ENCODE measurements around the gene NEK2. TPM values are rescaled to one million over a fixed set of nuclear protein-coding genes. Genes with fewer than 3 reads are reported as not detected.
"Not testable (repeated sequence)": the region's sequence is repeated elsewhere in the genome, so short reads cannot be mapped to it uniquely, and the experiment has no call there.

NEK2 gene
- 3.1 TPM for total RNA-seq

DNA sequence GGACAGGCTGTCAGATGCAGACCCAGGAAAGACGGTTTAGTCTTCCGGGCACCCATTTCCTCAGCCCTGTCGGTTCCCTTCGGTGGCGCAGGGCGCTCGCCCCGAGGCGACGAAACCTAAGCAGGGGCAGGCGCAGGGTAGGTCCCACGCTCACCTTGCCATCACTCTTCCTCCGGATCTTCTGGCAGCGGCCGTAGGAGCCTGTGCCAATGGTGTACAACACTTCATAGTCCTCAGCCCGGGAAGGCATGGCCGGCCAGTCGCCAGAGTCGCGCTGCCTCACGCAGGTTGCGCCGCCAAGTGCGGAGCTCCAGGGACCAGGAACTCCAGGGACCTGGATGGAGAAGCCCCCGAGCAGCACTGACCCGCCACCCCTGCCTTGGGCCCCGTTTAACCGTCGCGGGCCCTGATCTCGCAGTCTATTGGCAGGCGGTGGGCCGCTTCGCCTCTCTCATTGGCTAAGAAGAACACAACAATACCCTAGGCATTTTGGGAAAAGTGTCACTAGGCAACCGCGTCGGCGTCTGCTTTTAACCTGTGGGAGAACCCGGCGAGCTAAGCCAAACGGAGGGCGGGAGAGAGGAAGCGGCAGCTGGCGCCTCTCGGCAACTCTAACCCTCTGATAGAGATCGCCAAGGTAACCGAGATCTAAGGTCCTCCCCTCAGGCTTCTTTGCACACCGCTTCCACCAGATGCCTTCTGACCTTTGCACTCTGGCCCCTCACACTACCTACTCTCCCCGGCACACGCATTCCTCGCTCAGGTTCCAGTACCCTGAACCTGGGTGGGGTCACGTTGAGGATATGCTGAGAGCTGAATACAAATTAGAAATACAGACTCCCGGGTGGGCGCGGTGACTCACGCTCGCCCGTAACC is at the start of gene NEK2:
Gene NEK2 (minus strand): TSS at position 392 of the 876 bp plus-strand sequence. CDS start 142 bp downstream, at position 250.
- H3K4me1 ChIP-seq (ENCODE audit: control insufficient read depth in 3 of 3, insufficient read depth in 3 of 3, low read length in 3 of 3) = peaks cover 12 to 15% (median 13%) of the 10 kb centered on the region in 3 donors
- no peaks in the 10 kb centered on the region for H3K27me3 ChIP-seq (ENCODE audit: control insufficient read depth in 3 of 3, insufficient read depth in 3 of 3, low read length in 3 of 3)
- H3K27ac ChIP-seq (ENCODE audit: low read depth, low read length) = no peak within 1 kb of the TSS
- H3K9ac ChIP-seq (ENCODE audit: low read depth in 1 of 3, low read length in 3 of 3) = peak within 1 kb of the TSS in 2 of 3 donors; percentile 45 to 57
- no peaks in the 10 kb centered on the region for H3K9me3 ChIP-seq (ENCODE audit: control insufficient read depth in 3 of 3, low read length in 3 of 3)
- H3K36me3 ChIP-seq (ENCODE audit: control insufficient read depth in 3 of 3, insufficient read depth in 3 of 3, low read length in 3 of 3) = no peaks in the 10 kb centered on the region
- H3K4me3 ChIP-seq (ENCODE audit: low read length in 3 of 3) = peak within 1 kb of the TSS; percentile 73 to 84 (median 76)

- Histone ChIP-seq H3K4me3 (ENCODE audit: low read length in 3 of 3) (no peak overlapping the region), H3K9me3 (ENCODE audit: control insufficient read depth in 3 of 3, low read length in 3 of 3) (no peaks in the 10 kb centered on the region), H3K36me3 (ENCODE audit: control insufficient read depth in 3 of 3, insufficient read depth in 3 of 3, low read length in 3 of 3) (no peaks in the 10 kb centered on the region), H3K4me1 (ENCODE audit: control insufficient read depth in 3 of 3, insufficient read depth in 3 of 3, low read length in 3 of 3) (no peaks in the 10 kb centered on the region), H3K9ac (ENCODE audit: low read depth in 1 of 3, low read length in 3 of 3) (no peak overlapping the region), H3K27ac (ENCODE audit: low read depth, low read length) (no peak overlapping the region), H3K27me3 (ENCODE audit: control insufficient read depth in 3 of 3, insufficient read depth in 3 of 3, low read length in 3 of 3) (peaks cover 0 to 3% (median 2%) of the 10 kb centered on the region in 3 donors)
Observed at GRCh38 chr1:211724687-211725196, 49.3 kb upstream of the NEK2 start.

- Histone ChIP-seq H3K9ac (ENCODE audit: low read depth in 1 of 3, low read length in 3 of 3) (no peak overlapping the region), H3K27me3 (ENCODE audit: control insufficient read depth in 3 of 3, insufficient read depth in 3 of 3, low read length in 3 of 3) (peaks cover 0 to 3% (median 2%) of the 10 kb centered on the region in 3 donors), H3K4me1 (ENCODE audit: control insufficient read depth in 3 of 3, insufficient read depth in 3 of 3, low read length in 3 of 3) (no peaks in the 10 kb centered on the region), H3K9me3 (ENCODE audit: control insufficient read depth in 3 of 3, low read length in 3 of 3) (no peaks in the 10 kb centered on the region), H3K36me3 (ENCODE audit: control insufficient read depth in 3 of 3, insufficient read depth in 3 of 3, low read length in 3 of 3) (no peaks in the 10 kb centered on the region), H3K4me3 (ENCODE audit: low read length in 3 of 3) (no peak overlapping the region), H3K27ac (ENCODE audit: low read depth, low read length) (no peak overlapping the region)
Observed at GRCh38 chr1:211723273-211723672, 47.9 kb upstream of the NEK2 start.

- Histone ChIP-seq H3K9ac (ENCODE audit: low read depth in 1 of 3, low read length in 3 of 3) (no peak overlapping the region), H3K9me3 (ENCODE audit: control insufficient read depth in 3 of 3, low read length in 3 of 3) (no peaks in the 10 kb centered on the region), H3K4me1 (ENCODE audit: control insufficient read depth in 3 of 3, insufficient read depth in 3 of 3, low read length in 3 of 3) (no peaks in the 10 kb centered on the region), H3K4me3 (ENCODE audit: low read length in 3 of 3) (no peak overlapping the region), H3K36me3 (ENCODE audit: control insufficient read depth in 3 of 3, insufficient read depth in 3 of 3, low read length in 3 of 3) (no peaks in the 10 kb centered on the region), H3K27ac (ENCODE audit: low read depth, low read length) (no peak overlapping the region), H3K27me3 (ENCODE audit: control insufficient read depth in 3 of 3, insufficient read depth in 3 of 3, low read length in 3 of 3) (peaks cover 0 to 3% (median 2%) of the 10 kb centered on the region in 3 donors)
Observed at GRCh38 chr1:211722277-211723175, 47.1 kb upstream of the NEK2 start.

- not testable (repeated sequence) for H3K9ac ChIP-seq (ENCODE audit: low read depth in 1 of 3, low read length in 3 of 3); H3K4me1 ChIP-seq (ENCODE audit: control insufficient read depth in 3 of 3, insufficient read depth in 3 of 3, low read length in 3 of 3); H3K36me3 ChIP-seq (ENCODE audit: control insufficient read depth in 3 of 3, insufficient read depth in 3 of 3, low read length in 3 of 3); H3K27me3 ChIP-seq (ENCODE audit: control insufficient read depth in 3 of 3, insufficient read depth in 3 of 3, low read length in 3 of 3); H3K27ac ChIP-seq (ENCODE audit: low read depth, low read length); H3K9me3 ChIP-seq (ENCODE audit: control insufficient read depth in 3 of 3, low read length in 3 of 3); H3K4me3 ChIP-seq (ENCODE audit: low read length in 3 of 3)
Observed at GRCh38 chr1:211716555-211716954, 41.1 kb upstream of the NEK2 start.

- Histone ChIP-seq H3K9me3 (ENCODE audit: control insufficient read depth in 3 of 3, low read length in 3 of 3) (no peaks in the 10 kb centered on the region), H3K4me3 (ENCODE audit: low read length in 3 of 3) (no peak overlapping the region), H3K4me1 (ENCODE audit: control insufficient read depth in 3 of 3, insufficient read depth in 3 of 3, low read length in 3 of 3) (no peaks in the 10 kb centered on the region), H3K9ac (ENCODE audit: low read depth in 1 of 3, low read length in 3 of 3) (no peak overlapping the region), H3K27ac (ENCODE audit: low read depth, low read length) (no peak overlapping the region), H3K27me3 (ENCODE audit: control insufficient read depth in 3 of 3, insufficient read depth in 3 of 3, low read length in 3 of 3) (no peaks in the 10 kb centered on the region), H3K36me3 (ENCODE audit: control insufficient read depth in 3 of 3, insufficient read depth in 3 of 3, low read length in 3 of 3) (no peaks in the 10 kb centered on the region)
Observed at GRCh38 chr1:211715971-211716370, 40.5 kb upstream of the NEK2 start.

DNA sequence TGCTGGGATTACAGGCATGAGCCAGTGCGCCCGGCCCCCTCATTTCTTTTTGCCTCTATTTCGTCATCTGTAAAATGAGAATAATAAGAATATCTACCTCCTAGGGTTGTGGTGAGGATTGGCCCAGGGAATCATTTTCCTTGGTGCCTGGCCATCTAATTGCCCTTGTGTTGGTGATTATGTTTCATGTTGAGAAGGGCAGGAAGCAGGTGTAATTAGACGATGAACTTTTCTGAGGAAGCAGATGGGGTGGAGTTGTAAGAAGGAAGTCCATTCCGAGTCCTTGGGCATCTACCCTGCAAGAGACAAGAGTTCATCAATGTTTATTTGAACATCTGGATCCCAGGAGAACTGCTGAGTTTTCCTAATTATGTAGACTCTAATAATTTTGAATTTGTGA is 38.7 kb upstream of the NEK2 start:
- Histone ChIP-seq H3K4me3 (ENCODE audit: low read length in 3 of 3) (no peak overlapping the region), H3K9ac (ENCODE audit: low read depth in 1 of 3, low read length in 3 of 3) (no peak overlapping the region), H3K27ac (ENCODE audit: low read depth, low read length) (no peak overlapping the region), H3K36me3 (ENCODE audit: control insufficient read depth in 3 of 3, insufficient read depth in 3 of 3, low read length in 3 of 3) (no peaks in the 10 kb centered on the region), H3K9me3 (ENCODE audit: control insufficient read depth in 3 of 3, low read length in 3 of 3) (no peaks in the 10 kb centered on the region), H3K27me3 (ENCODE audit: control insufficient read depth in 3 of 3, insufficient read depth in 3 of 3, low read length in 3 of 3) (no peaks in the 10 kb centered on the region), H3K4me1 (ENCODE audit: control insufficient read depth in 3 of 3, insufficient read depth in 3 of 3, low read length in 3 of 3) (no peaks in the 10 kb centered on the region)

DNA sequence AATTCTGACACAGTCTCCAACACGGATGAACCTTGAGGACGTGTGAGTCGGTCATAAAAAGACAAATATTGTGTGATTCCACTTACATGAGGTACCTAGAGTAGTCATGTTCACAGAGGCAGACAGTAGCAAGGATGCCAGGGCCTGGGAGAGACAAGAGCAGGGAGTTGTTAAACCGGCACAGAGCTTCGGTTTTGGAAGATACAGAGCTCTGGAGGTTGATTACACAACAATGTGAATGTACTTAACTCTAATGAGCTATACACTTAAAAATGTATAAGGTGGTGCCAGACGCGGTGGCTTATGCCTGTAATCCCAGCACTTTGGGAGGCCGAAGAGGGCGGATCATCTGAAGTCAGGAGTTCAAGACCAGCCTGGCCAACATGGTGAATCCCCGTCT is 37.8 kb upstream of the NEK2 start:
- H3K9ac ChIP-seq (ENCODE audit: low read depth in 1 of 3, low read length in 3 of 3) = no peak overlapping the region
- no peak overlapping the region for H3K27ac ChIP-seq (ENCODE audit: low read depth, low read length)
- H3K9me3 ChIP-seq (ENCODE audit: control insufficient read depth in 3 of 3, low read length in 3 of 3) = no peaks in the 10 kb centered on the region
- no peaks in the 10 kb centered on the region for H3K36me3 ChIP-seq (ENCODE audit: control insufficient read depth in 3 of 3, insufficient read depth in 3 of 3, low read length in 3 of 3)
- no peaks in the 10 kb centered on the region for H3K27me3 ChIP-seq (ENCODE audit: control insufficient read depth in 3 of 3, insufficient read depth in 3 of 3, low read length in 3 of 3)
- H3K4me3 ChIP-seq (ENCODE audit: low read length in 3 of 3) = no peak overlapping the region
- H3K4me1 ChIP-seq (ENCODE audit: control insufficient read depth in 3 of 3, insufficient read depth in 3 of 3, low read length in 3 of 3) = no peaks in the 10 kb centered on the region

GRCh38 chr1:211711315-211711705 is 35.9 kb upstream of the NEK2 start:
- H3K4me1 ChIP-seq (ENCODE audit: control insufficient read depth in 3 of 3, insufficient read depth in 3 of 3, low read length in 3 of 3) = no peaks in the 10 kb centered on the region
- no peaks in the 10 kb centered on the region for H3K27me3 ChIP-seq (ENCODE audit: control insufficient read depth in 3 of 3, insufficient read depth in 3 of 3, low read length in 3 of 3)
- H3K9ac ChIP-seq (ENCODE audit: low read depth in 1 of 3, low read length in 3 of 3) = no peak overlapping the region
- no peaks in the 10 kb centered on the region for H3K9me3 ChIP-seq (ENCODE audit: control insufficient read depth in 3 of 3, low read length in 3 of 3)
- no peak overlapping the region for H3K27ac ChIP-seq (ENCODE audit: low read depth, low read length)
- no peaks in the 10 kb centered on the region for H3K36me3 ChIP-seq (ENCODE audit: control insufficient read depth in 3 of 3, insufficient read depth in 3 of 3, low read length in 3 of 3)
- no peak overlapping the region for H3K4me3 ChIP-seq (ENCODE audit: low read length in 3 of 3)

Data from skeletal muscle tissue (tissue), 4 donors.